OCI-LY1 (cell line): ENCODE measurements around the gene ALDH4A1.

Experiments
- EZH2 ChIP-seq: fragments of 200-600 bp; sonication (generic), shearing (Covaris generic); IDR thresholded peaks from 2 replicates; pipeline ENCODE4 v1.8.0; 2017; ENCODE audit warnings: borderline replicate concordance, mixed run types, mild to moderate bottlenecking, antibody characterized with exemption, low read length, moderate library complexity, mixed read lengths
- TF ChIP-seq, protein P1 (sequence below): fragments of 200-600 bp; sonication (generic), shearing (Covaris generic); IDR thresholded peaks from 2 replicates; pipeline ENCODE4 v1.5.1; 2017; ENCODE audit warnings: mild to moderate bottlenecking, antibody characterized with exemption, low read length, moderate library complexity, mixed read lengths

DNA sequence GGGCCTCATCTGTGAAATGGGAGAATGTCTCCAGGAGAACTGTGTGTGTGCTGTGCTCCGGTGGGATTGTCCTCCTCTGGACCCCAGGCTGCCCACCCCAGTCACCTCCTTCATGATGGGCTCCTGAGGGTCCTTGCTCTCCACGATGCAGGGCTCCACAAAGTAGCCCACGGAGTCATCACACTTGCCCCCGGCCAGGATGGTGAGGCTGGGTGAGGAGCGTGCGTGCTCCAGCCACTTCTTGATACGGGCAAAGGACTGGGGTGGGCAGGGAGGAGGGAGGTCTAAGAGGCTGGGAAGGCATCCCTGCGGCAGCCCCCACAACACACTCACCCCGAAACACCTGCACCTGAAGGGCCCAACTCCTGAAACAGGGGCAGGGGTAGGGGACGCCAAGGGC is 26.1 kb downstream of the ALDH4A1 start:
- TF ChIP-seq, protein P1, sequence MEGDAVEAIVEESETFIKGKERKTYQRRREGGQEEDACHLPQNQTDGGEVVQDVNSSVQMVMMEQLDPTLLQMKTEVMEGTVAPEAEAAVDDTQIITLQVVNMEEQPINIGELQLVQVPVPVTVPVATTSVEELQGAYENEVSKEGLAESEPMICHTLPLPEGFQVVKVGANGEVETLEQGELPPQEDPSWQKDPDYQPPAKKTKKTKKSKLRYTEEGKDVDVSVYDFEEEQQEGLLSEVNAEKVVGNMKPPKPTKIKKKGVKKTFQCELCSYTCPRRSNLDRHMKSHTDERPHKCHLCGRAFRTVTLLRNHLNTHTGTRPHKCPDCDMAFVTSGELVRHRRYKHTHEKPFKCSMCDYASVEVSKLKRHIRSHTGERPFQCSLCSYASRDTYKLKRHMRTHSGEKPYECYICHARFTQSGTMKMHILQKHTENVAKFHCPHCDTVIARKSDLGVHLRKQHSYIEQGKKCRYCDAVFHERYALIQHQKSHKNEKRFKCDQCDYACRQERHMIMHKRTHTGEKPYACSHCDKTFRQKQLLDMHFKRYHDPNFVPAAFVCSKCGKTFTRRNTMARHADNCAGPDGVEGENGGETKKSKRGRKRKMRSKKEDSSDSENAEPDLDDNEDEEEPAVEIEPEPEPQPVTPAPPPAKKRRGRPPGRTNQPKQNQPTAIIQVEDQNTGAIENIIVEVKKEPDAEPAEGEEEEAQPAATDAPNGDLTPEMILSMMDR, result no peak
- TF ChIP-seq EZH2, result no peak
